ENCODE results near the gene MMEL1.
"Not testable (repeated sequence)": the region's sequence is repeated elsewhere in the genome, so short reads cannot be mapped to it uniquely, and the experiment has no call there.

MMEL1 gene

DNA sequence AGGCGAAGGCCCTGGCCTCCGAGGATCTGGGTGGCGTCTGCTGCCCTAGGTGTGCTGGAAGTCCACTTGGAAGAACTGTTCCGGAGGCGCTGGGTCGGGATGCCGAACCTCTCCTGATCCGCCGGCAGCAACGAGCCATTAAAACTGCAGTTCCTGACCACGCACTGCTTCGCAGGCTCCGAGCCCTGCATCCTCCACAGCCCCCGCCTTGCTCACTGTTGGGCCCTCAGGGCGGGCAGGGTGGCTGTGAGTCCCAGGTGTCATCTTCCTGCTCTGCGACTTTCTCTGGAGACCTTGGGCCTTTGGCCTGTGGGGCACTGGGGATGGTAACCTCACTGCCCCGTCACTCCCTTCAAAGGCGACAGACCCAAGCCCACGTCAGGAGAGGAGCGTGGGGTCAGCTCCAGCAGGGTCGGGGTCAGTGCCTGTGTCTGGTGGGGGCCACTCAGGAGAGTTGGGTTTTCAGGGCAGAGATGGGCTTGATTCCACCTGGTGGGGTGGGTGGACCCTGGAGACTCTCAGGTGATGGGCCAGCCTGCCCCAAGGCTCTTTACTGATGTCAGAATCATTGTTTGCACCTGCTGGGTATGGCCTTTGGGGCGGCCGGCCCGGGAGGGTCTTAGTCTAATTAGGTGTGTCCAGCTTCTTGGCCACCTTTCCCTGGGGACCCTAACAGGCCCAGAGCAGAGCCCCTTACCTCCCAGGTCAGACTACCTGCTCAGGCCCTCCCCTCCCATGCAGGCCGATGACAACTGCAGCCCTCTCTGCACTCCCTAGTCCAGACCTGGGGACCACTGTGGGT lies 43.2 kb downstream of the MMEL1 start:
- no peak for DNase-seq

DNA sequence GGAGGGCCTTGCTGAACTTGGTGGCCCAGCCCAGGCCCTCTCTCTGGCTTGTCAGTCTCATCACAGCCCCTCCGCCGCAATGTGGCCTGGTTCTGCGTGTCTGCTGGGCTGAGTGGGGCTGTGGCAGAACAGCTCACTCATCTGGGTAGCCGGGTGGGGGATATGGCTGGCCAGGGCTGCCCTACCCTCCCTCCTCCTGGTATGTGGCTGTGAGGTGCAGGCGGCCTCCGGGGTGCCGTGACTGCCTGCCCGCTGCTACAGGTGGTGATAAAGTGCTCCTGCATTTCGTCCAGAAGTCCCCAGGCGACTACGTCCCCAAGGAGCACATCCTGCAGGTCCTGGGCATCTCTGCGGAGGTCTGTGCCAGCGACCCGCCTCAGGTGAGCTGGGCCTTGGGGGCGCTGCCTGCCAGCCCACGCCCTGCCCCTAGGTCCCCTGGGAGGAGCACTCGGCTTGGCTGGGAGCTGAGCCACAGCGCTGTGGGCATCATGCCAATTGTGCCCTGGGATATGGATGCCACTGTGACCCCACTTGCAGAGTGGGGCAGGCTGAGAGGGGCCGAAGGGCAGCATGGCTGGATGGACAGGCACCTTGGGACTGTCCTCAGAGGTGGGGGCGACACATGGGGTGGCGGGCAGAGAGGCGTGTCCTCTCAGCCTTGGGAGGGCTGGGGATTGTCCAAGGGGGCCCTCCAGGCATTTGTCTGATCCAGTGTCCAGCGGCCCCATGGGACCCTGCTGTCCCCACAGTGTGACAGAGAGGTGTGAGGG lies 44.0 kb downstream of the MMEL1 start:
- DNase-seq, result no peak

DNA sequence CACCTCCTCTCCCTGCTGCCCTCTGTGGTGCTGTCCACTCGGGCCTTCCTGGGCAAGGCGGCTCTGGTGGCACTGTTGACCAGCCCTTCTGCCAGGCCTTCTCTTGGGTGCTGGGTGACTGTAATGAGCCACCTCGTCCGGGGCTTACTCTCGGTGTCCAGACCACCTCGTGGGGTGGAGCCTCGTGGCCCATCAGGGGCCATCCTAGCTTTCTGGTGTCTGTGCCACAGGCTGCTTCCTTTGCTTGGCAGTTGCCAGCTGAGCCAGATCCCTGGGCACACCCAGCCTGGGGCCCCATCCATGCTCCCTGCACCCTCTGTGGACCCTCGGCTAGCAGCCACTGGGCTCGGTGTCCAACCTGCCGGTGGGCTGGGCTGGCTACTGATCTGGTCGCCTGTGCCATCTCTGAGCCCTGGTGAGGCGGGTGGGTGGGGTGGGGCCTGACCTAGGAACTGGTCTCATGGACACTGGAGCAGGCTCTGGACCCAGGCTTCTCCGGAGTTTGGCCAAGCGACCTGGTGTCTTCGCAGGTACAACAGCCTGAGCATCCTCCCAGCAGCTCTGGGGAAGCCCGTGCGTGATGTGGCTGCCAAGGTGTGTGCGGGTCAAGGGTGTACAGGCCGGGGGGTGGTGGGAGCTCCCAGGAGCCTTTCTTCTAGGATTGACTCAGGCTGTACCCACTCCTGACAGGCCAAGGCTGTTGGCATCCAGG lies 44.8 kb downstream of the MMEL1 start:
- no peak for DNase-seq

DNA sequence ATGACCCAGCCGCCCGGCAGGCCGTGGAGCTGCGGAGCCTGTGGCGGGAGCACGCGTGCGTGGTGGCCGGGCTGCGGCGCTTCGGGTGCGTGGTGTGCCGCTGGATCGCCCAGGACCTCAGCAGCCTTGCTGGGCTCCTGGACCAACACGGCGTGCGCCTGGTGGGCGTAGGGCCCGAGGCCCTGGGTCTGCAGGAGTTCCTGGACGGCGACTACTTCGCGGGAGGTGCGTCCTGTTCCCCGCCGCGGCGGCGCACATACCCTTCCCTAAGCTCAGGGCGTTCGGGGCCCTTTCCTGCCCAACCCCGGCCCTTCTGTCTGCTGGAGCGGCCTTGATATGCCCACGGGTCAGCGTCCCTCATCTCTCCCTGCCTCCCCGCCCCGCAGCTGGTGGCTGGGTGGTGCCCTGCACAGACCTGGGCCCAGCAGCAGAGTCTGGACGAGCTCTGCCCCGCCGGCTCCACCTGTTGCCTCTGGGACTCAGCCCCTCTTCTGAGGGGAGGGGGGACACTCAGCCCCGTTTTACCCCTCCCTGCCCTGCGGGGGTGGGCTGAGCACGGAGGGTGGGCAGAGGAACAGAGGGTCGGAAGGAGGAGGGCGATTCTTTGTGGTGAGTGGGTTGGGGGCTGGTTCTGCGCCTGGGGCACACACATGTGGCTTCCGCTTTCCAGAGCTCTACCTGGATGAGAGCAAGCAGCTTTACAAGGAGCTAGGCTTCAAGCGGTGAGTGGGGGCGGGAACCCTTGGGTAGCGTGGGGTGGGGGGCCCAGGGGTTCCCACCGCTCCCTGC lies 45.6 kb downstream of the MMEL1 start:
- no peak for DNase-seq

DNA sequence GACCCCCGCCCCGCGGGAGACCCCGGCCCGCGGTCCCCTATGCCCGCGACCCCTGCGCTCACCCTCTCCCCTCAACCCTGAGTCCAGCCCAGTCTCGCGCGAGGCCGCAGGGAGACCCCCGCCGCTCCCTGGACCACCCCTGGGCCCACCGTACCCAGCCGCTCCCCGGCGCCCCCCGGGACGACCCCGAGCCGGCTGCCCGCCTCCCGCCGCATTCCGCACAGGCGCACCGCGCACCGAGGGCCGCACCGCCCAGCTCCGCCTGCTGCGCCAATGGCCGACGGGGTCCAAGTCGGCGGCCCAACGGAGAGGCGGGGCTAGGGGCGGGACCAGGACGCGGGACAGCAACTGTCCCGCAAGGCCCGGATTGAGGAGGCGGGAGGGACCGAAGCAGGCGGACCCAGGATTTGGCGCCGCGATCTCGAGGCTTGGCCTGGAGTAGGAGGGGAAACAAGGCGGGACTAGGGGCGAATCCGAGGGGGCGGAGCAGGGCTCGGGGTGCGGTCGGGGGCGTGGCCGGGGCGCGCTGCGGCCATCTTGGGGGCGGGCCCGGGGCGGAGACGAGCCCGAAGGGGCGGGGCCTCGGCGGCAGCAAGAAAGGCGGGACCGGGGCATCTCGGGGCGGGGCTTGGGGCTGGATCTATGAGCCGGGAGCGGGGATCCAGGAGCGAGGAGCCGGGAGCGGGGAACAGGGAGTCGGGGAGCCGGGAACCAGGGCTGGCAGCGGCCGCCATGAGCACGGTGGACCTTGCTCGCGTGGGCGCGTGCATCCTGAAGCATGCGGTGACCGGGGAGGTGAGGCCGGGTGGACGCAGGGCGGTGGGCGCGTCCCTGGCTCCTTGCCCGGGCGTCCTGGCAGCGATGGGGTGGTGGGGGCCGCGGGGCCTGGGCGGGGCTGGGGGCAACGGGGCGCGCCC lies 46.4 kb downstream of the MMEL1 start, which contains the start of gene PRXL2B:
Gene PRXL2B (plus strand): TSS at position 624 of the 917 bp plus-strand sequence. CDS start 109 bp downstream, at position 733.
- DNase-seq, result peak; percentile 89

DNA sequence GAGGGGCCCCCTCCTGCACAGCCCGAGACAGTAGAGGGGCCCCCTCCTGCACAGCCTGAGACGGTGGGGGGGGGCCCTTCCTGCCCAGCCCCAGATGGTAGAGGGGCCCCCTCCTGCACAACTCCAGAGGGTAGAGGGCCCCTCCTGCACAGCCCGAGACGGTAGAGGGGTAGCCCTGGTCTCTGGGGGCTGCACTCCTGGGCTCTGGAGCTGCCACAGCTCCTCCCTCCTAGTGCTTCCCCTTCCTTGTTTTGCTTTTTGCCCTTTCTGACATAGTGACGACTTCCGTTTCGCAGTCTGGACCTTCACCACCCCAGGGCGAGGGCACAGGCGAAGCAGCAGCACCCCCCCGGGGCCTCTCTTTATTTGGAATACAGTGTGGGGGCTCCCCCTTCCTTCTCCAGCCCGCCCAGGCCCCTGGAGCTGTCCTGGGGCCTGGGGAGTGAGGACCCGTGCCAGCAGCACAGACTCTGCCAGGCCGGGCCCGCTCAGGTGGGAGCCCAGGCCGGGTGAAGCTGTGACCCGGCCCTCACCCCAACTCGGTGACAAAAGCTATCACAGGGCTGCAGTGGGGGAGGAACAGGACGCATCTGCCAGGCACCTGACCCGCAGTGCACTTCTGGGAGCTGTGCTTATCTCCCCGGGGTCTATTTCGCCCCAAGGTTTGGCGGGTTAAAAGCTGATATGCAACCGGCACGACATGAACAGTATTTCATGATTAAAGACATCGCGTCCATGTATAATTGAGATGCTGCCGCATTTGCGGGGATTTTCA lies 47.3 kb downstream of the MMEL1 start:
- DNase-seq, result no peak

DNA sequence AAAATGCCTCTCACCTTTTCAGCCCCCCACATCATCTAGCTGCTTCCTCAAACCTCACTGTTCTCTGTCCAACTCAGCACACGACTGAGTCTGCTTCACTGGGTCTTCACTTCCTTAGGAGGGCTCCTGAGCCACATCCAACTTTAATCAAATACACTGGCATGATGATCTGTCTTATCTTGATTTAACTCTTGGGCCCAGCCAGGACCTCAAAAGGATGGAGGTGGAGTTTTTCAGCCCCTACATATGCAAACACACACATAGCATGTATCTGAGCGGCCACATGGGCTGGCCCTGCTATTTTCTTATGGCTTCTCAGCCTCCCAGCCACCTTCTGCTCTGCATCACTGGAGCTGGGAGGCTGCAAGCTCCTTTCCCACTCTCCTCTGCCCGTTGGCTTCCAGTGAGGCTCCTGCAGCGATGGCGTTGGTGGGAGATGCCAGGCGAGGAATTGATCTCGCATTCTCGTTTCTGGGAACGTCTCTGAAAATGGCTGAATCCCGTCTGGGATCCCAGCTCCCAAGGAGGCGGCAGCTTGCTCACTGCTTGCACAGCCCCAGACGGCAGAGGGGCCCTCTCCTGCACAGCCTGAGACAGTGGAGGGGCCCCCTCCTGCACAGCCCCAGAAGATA lies 48.0 kb downstream of the MMEL1 start:
- DNase-seq, result no peak

DNA sequence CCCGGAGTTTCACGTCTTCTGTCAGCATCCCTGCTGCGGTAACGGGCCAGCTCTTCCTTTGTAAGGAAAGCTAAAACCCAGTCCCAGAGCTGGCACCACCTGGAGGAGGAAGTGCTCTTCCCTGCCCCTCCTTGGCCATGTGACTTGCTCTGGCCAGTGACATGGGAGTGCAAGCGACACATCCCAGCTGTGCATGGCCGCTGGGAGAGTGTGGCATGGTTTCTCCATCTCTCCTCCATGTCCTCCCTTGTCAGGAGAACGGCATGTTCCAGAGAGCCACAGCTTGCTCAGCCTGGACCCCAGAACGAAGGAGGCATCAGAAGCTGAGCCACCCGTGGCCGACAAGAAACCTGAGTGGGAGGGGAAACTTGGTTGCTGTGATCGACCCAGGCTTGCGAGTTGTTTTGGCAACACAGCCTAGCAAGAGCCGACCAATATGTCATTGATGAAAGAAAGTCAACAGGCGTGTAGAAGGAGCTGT lies 48.9 kb downstream of the MMEL1 start:
- no peak for DNase-seq

DNA sequence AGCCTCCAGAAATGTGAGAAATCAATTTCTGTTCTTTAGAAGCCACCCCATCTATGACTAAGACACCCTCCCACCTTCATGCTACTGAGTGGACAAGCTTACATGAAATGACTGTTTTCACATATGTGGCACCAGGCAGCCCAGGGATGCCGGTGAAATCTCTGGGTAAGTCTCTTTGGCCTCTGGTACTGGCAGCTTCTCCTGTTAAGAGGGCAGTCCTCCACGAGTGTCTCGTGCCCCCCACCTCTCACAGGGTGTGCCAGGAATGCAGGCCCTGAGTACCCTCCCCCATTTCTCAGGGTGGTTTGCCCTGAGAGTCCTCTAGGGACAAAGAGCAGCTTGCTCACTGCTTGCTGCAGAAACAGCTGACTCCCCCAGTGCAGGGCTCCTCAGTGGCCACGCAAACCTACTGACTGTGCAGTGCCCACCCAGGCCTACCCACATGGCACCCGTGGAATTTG lies 49.5 kb downstream of the MMEL1 start:
- DNase-seq, result no peak

DNA sequence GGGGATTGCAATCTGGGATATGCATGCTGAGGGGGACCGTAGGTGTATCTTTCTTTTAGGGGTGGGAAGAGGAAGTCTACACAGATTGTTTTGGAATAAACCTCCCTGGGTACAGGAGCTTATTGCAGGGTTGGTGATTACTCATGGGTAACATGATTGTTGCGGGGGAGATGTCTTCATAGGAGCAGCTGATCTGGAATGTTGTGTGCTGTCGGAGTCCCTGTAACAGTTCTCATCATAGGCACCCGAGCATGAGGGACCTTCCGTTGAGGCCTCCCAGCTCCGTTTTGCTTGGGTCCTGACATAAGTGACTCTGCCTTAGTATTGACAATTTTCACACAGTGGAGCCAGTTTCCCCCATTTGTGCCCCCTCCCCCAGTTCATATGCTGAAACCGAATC lies 50.4 kb downstream of the MMEL1 start:
- no peak for DNase-seq

DNA sequence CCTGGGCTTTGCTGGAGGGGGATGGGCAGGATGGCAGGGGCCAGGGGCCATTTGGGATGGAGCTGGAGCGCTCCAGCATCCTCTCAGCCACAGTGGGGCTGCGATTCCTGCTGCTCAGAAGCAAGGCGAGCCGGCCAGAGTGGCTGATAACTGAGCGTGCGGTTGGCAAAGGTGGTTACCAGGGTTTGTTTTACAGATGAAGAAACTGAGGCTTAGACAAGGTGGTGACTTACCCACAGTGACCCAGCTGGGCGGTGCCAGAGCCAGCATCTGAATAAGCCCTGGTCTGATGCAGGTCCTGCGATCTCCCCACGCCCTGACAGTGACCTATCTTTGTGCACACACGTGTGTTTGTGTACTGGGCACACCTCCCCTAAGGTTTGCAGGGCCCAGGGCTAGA lies 52.1 kb downstream of the MMEL1 start:
- DNase-seq, result no peak

DNA sequence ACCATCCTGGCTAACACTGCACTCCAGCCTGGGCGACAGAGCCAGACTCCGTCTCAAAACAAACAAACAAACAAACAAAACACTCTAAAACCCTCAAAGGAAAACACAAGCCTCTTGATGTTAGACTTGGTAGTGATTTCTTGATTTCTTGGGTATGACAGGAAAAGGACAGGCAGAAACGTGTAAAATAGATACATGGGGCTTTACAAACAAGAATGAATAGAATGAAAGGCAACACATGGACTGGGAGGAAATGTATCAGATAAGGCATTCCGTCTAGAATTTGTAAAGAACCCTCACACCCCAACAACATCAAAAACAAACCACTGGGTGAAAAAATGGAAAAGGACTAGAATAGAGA lies 54.1 kb downstream of the MMEL1 start:
- DNase-seq, result no peak

DNA sequence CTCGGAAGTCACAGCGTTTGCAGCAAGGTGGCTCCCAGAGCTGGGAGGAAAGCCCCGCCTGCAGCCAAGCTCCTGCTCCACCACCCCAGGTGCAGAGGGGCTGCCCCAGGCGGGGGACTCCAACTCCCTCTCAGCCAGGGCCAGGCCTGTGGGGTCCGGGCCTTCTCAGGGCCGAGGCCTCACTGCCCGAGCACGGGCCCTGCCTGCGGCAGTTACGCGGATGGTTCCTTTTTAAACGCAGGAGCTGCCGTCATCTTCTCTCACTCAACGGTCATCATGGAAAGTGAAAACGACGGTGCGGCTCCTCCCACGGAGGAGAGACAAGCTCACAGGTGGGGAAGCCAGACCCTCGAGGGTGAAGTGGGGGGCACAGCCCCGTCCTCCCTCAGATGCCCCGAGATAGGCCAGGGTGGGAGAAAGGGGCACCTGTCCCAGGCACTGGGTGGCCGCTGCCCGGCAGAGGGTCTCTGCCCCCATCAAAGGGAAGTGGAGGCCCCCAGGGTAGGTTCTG lies 55.2 kb downstream of the MMEL1 start:
- not testable (repeated sequence) for DNase-seq

DNA sequence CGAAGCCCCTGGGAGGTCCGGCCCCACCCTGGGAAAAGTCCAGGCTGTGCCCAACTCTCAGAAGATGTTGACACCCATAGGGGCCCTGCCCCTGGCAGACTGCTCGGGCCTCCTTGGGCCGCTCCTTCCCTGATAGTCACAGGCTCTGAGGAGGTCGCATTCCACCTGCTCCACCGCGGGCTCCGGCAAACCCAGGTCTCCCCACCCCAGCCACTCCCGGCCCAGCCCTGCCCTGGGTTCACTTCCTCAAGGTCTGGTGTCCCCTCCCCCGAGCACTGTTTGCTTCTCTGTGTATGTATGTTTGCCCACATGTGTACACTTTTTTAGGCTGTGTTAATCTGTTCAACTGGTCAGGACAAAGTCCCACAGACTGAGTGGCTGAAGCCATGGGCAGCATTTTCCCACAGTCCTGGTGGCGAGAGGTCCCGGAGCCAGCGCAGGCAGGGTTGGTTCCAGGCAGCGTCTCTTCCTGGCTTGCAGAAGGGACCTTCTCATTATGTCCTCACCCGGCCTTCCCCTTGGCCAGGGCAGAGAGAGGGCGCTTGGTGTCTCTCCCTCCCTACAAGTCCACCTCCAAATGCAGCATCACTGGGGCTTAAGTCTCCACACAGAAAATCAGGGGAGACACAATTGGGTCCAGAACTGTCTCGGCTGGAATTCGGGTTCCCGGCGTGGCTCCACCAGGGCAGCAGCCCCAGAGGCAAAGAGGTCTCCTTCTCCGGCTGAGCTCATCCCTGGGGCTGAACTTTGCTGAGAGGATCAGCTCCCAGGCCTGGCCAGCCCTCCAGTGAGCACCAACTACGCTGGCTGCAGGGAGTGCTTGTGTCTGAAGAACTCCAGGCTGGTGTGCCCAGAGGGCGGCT lies 56.8 kb downstream of the MMEL1 start:
- DNase-seq, result no peak

DNA sequence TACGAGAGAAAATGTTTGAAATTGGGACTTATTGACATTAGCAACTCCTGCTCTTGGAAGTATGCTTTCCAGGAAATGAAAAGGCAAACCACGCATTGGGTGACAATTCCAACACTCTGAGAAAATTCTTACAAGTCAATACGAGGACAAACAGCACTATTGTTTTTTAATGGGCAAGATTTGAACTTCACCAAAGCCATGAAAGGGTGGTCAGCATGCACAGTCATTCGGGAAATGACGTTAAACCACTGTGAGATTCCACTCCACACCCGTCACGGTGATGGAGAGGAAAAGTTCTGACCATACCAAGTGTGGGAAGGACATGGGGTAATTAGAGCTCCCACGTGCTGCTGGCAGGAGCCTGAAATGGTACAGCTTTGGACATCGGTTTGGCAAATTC lies 58.5 kb downstream of the MMEL1 start:
- no peak for DNase-seq

DNA sequence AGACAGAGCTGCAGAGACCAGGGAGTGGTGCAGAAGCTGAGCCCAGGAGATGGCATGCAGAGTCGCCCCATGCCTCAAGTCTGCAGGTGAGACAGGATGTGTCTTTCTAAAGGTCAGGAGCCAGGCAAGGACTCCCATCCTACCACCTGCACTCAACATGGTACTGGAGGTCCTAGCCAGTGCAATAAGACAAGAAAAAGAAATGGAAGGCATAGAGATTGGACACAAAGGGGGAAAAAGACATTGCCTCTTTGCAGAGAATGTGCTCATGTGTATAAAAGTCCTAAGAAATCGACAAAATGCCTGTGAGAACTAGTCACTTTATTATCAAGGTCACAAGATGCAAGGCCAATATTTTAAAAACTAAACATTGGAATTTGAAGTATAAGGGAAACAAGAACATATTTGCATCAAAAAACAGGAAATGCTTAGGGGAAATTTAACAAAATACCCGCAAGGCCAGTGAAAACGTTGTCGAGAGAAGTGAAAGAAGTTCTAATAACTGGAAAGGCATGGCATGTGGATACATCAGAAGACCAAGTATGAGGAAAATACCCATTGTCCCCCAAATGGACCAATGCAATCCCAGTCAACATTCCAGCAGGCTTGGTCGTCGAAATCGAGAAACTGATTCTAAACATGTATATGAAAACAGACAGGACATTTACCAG lies 59.4 kb downstream of the MMEL1 start:
- no peak for DNase-seq

DNA sequence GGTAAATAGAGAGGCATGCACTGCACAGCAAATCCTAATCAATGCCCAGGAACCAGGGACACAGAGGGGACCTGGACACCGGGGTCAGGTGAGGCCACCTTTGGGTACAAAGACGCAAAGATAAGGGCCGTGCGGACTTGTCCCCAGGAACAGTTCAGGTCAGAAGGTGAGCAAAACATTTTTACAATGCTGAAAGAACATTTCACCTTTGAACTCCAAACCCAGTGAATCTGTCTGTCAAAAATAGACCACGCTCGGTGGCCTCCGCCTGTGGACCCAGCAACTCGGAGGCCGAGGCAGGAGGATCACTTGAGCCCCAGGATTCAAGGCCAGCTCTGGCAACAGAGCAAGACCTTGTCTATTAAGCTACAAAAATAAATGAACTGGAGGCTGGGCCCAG lies 61.5 kb downstream of the MMEL1 start:
- DNase-seq, result no peak

DNA sequence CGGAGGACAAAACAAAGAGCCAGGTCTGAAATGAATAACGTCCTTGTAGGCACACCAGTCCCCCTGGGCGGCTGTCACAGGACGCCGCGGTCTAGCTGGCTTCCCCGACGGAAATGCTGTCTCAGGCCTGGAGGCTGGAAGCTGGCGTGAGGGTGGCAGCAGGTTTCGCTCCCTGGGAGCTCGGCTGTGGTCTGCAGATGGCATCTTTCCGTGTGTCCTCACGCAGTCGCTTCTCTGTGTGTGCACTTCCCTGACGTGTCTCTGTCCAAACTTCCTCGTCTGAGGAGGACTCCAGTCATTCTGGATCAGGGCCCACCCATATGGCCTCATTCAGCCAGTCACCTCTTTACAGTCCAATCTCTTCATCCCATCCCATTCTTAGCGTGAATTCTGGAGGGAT lies 62.5 kb downstream of the MMEL1 start:
- no peak for DNase-seq

Measured in NCI-H748 treated with DMSO at 0.1 percent for 48 hours (cell line).